OCI-M2 (cell line): Measurements from ENCODE around the gene TTC39C.

Experiments
- DNase-seq: peaks from one replicate; lab custom pipeline; 2025; ENCODE audit not compliant: unreplicated experiment; lab: John Stamatoyannopoulos, UW

Gene TTC39C

GRCh38 chr18:23990474-23991410 is 23.8 kb upstream of the TTC39C start:
- no peak for DNase-seq

GRCh38 chr18:23992089-23992940 is 22.2 kb upstream of the TTC39C start:
- DNase-seq: no peak

GRCh38 chr18:23992941-23993280 is 21.6 kb upstream of the TTC39C start:
- no peak for DNase-seq

- DNase-seq: no peak
Measured at GRCh38 chr18:23994361-23994902, 20.1 kb upstream of the TTC39C start.

- DNase-seq: no peak
Measured at GRCh38 chr18:23995180-23995579, 19.4 kb upstream of the TTC39C start.

- DNase-seq: no peak
Measured at GRCh38 chr18:23998018-23998417, 16.5 kb upstream of the TTC39C start.

GRCh38 chr18:23998820-23999219 is 15.7 kb upstream of the TTC39C start:
- no peak for DNase-seq

- no peak for DNase-seq
Measured at GRCh38 chr18:24000613-24001490, 13.7 kb upstream of the TTC39C start.

GRCh38 chr18:24002479-24002878 is 12.1 kb upstream of the TTC39C start:
- DNase-seq: no peak

- no peak for DNase-seq
Measured at GRCh38 chr18:24003288-24003687, 11.3 kb upstream of the TTC39C start.

GRCh38 chr18:24003903-24004640 is 10.5 kb upstream of the TTC39C start:
- no peak for DNase-seq

- DNase-seq: no peak
Measured at GRCh38 chr18:24006712-24007313, 7.7 kb upstream of the TTC39C start.

GRCh38 chr18:24009246-24009645 is 5.3 kb upstream of the TTC39C start:
- no peak for DNase-seq

GRCh38 chr18:24009651-24010333 is 4.8 kb upstream of the TTC39C start:
- DNase-seq: no peak

GRCh38 chr18:24010673-24011072 is 3.9 kb upstream of the TTC39C start:
- no peak for DNase-seq

- no peak for DNase-seq
Measured at GRCh38 chr18:24011123-24011917, 3.2 kb upstream of the TTC39C start.

- no peak for DNase-seq
Measured at GRCh38 chr18:24013051-24013450, 1.5 kb upstream of the TTC39C start.

GRCh38 chr18:24014986-24015638 is 558 bp downstream of the TTC39C start:
- DNase-seq: no peak
